Measurements from ENCODE around the gene N4BP3.

The N4BP3 gene

DNA sequence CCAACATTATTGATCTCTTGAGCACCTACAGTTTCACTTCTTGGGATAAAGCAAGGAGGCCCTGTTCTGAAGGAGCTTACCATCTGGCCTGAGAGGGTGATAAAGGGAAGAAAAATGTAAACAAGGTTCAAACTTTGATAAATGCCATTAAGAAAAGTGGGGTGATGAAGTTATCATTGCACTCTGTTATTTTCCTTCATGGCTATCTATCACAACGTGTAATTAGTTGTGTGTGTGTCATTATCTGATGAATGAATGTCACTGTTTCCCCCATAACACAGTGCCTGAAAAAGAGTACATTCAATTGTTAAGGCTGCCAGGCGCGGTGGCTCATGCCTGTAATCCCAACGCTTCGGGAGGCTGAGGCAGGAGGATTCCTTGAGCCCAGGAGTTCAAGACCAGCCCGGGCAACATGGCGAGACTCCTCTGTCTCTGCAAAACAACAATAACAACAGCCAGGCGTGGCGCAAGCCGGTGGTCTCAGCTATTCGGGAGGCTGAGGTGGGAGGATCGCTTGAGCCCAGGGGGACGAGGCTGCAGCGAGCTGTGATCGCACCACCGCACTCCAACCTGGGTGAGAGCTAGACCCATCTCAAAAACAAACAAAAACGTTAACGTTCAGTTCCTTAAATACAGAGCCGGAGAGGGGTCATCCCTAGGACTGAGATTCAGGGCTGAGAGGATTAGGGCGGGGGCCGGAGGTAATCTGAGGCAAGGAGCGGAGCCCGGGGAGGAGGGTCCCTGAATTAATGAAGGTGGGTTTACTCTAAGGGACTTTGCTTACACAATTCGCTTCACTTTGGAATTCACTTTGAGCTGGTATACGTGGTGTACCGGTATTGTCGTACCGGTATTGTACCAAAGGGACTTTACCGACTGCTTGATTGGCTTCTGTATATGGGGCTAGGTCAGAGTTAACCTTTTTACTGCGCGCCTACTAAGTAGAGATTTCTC, 39.4 kb downstream of the N4BP3 start:
- peaks cover 9 to 37% of the 10 kb centered on the region in 2 donors for H3K36me3 ChIP-seq (ENCODE audit: control insufficient read depth in 2 of 2, insufficient read depth in 2 of 2, low read length in 2 of 2)
- H3K9me3 ChIP-seq (ENCODE audit: control insufficient read depth in 2 of 2, low read length in 2 of 2), result no peaks in the 10 kb centered on the region
- peak overlapping the region; percentile 52 to 72 for H3K9ac ChIP-seq (ENCODE audit: low read length in 2 of 2)
- peak overlapping the region; percentile 57 to 84 for H3K4me3 ChIP-seq (ENCODE audit: low read length in 2 of 2)
- H3K27ac ChIP-seq (ENCODE audit: low read length), result peak overlapping the region; percentile 69
- H3K27me3 ChIP-seq (ENCODE audit: control insufficient read depth in 1 of 2, insufficient read depth in 2 of 2, low read length in 2 of 2), result no peaks in the 10 kb centered on the region
- H3K4me1 ChIP-seq (ENCODE audit: control insufficient read depth, insufficient read depth, low read length), result peaks cover 16% of the 10 kb centered on the region

DNA sequence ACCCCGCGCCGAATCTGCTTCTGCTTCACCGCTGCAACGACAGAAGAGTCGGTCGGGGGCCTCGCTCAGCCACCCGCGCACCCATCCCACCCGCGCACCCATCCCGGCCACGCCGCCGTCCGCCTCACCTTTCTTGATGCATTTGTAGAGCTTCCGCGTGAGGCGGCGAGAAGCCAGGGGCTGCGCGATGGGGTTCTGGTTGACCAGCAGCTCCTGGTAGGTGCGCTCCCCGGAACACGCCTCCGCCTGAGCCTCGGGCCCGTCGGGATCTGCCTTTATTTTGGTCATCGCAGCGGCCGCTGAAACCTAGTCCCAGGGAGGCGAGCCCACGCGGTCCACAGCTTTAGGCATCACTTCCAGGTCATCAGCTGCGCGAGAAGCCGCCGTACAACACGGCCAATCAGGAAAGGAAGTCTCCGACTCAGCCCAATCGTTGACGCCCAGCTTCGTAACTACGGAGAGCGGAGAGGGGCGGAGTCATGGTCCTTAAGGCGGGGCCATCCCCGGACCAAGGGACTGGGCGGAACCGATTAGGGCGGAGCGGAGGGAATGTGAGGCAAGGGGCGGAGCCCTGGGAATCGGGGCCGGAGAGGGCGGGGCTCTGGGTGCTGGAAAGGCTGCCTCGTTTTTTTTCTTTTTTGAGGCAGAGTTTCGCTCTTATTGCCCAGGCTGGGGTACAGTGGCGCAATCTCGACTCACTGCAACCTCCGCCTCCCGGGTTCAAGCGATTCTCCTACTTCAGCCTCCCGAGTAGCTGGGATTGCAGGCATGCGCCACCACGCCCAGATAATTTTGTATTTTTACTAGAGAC, 40.4 kb downstream of the N4BP3 start, which contains the start of gene NHP2:
Gene NHP2, minus strand, starts transcription at position 356 of the 811 bp plus-strand sequence. Its CDS starts 68 bp downstream, at position 288.
- Histone ChIP-seq H3K4me3 (ENCODE audit: low read length in 2 of 2) (peak within 1 kb of the TSS; percentile 57 to 84), H3K27me3 (ENCODE audit: control insufficient read depth in 1 of 2, insufficient read depth in 2 of 2, low read length in 2 of 2) (no peaks in the 10 kb centered on the region), H3K9ac (ENCODE audit: low read length in 2 of 2) (peak within 1 kb of the TSS; percentile 52 to 72), H3K9me3 (ENCODE audit: control insufficient read depth in 2 of 2, low read length in 2 of 2) (no peaks in the 10 kb centered on the region), H3K36me3 (ENCODE audit: control insufficient read depth in 2 of 2, insufficient read depth in 2 of 2, low read length in 2 of 2) (peaks cover 0 to 28% of the 10 kb centered on the region in 2 donors), H3K4me1 (ENCODE audit: control insufficient read depth, insufficient read depth, low read length) (peaks cover 16% of the 10 kb centered on the region), H3K27ac (ENCODE audit: low read length) (peak within 1 kb of the TSS; percentile 69)

DNA sequence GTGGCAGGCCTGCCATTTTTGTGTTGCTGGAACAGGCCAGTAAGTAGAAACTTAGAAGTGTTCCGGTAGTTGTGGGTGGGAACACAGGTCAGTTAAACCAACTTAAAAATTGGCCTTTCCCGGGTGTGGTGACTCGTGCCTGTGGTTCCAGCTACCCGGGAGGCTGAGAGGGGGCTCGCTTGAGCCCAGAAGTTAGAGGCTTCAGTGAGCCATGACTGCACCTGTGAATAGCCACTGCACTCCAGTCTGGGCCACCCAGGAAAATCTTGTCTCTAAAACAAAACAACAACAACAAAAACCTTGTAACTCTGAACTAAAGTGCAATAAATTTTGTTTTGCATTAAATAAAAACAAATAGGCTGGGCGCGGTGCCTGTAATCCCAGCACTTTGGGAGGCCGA, 41.7 kb downstream of the N4BP3 start:
- peaks cover 0 to 15% of the 10 kb centered on the region in 2 donors for H3K36me3 ChIP-seq (ENCODE audit: control insufficient read depth in 2 of 2, insufficient read depth in 2 of 2, low read length in 2 of 2)
- H3K9me3 ChIP-seq (ENCODE audit: control insufficient read depth in 2 of 2, low read length in 2 of 2), result no peaks in the 10 kb centered on the region
- no peak overlapping the region for H3K27ac ChIP-seq (ENCODE audit: low read length)
- H3K4me1 ChIP-seq (ENCODE audit: control insufficient read depth, insufficient read depth, low read length), result peaks cover 16% of the 10 kb centered on the region
- H3K27me3 ChIP-seq (ENCODE audit: control insufficient read depth in 1 of 2, insufficient read depth in 2 of 2, low read length in 2 of 2), result no peaks in the 10 kb centered on the region
- H3K9ac ChIP-seq (ENCODE audit: low read length in 2 of 2), result no peak overlapping the region
- no peak overlapping the region for H3K4me3 ChIP-seq (ENCODE audit: low read length in 2 of 2)

DNA sequence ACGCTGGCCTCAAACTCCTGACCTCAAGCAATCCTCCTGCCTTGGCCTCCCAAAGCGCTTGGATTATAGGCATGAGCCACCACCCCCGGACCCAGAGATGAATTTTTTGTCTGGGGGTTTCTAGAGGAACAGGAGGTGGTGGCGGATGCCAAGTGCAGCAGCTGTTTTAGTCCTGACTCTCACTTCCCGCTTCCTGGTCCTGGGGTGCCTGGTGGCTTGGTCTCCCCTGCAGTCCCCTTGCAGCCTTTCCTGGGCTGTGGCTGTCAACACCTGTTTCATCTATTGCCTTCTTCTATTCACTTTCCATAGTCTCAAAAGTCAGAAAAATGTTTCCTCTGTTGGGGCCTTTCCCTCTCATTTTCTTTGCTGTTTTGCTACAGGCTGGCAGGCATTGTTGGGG, 46.8 kb downstream of the N4BP3 start:
- H3K9ac ChIP-seq (ENCODE audit: low read length in 2 of 2), result no peak overlapping the region
- no peaks in the 10 kb centered on the region for H3K36me3 ChIP-seq (ENCODE audit: control insufficient read depth in 2 of 2, insufficient read depth in 2 of 2, low read length in 2 of 2)
- H3K27me3 ChIP-seq (ENCODE audit: control insufficient read depth in 1 of 2, insufficient read depth in 2 of 2, low read length in 2 of 2), result peaks cover 12 to 18% of the 10 kb centered on the region in 2 donors
- no peak overlapping the region for H3K27ac ChIP-seq (ENCODE audit: low read length)
- no peaks in the 10 kb centered on the region for H3K9me3 ChIP-seq (ENCODE audit: control insufficient read depth in 2 of 2, low read length in 2 of 2)
- no peak overlapping the region for H3K4me3 ChIP-seq (ENCODE audit: low read length in 2 of 2)
- peaks cover 5% of the 10 kb centered on the region for H3K4me1 ChIP-seq (ENCODE audit: control insufficient read depth, insufficient read depth, low read length)

DNA sequence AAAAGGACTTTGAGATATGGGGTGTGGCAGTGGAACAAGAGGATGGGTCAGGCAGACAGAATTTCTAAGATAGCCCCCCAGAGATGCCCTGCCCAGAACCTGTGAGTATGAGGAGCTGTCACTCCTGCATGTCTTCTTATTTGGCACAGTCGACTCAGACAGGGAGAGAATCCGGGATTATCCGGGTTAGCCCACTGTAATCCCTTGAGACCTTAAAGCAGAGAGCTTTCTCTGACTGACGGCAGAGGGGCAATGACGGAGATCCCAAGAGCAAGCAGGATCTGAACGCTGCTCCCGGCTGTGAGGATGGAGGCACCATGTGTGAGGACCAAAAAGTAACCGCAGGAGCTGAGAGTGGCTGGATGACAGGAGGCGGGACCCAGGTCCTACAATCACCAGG, 49.1 kb downstream of the N4BP3 start:
- H3K36me3 ChIP-seq (ENCODE audit: control insufficient read depth in 2 of 2, insufficient read depth in 2 of 2, low read length in 2 of 2), result no peaks in the 10 kb centered on the region
- no peak overlapping the region for H3K27ac ChIP-seq (ENCODE audit: low read length)
- peaks cover 23 to 28% of the 10 kb centered on the region in 2 donors for H3K27me3 ChIP-seq (ENCODE audit: control insufficient read depth in 1 of 2, insufficient read depth in 2 of 2, low read length in 2 of 2)
- H3K4me3 ChIP-seq (ENCODE audit: low read length in 2 of 2), result no peak overlapping the region
- H3K9ac ChIP-seq (ENCODE audit: low read length in 2 of 2), result no peak overlapping the region
- no peaks in the 10 kb centered on the region for H3K9me3 ChIP-seq (ENCODE audit: control insufficient read depth in 2 of 2, low read length in 2 of 2)
- peaks cover 5% of the 10 kb centered on the region for H3K4me1 ChIP-seq (ENCODE audit: control insufficient read depth, insufficient read depth, low read length)

DNA sequence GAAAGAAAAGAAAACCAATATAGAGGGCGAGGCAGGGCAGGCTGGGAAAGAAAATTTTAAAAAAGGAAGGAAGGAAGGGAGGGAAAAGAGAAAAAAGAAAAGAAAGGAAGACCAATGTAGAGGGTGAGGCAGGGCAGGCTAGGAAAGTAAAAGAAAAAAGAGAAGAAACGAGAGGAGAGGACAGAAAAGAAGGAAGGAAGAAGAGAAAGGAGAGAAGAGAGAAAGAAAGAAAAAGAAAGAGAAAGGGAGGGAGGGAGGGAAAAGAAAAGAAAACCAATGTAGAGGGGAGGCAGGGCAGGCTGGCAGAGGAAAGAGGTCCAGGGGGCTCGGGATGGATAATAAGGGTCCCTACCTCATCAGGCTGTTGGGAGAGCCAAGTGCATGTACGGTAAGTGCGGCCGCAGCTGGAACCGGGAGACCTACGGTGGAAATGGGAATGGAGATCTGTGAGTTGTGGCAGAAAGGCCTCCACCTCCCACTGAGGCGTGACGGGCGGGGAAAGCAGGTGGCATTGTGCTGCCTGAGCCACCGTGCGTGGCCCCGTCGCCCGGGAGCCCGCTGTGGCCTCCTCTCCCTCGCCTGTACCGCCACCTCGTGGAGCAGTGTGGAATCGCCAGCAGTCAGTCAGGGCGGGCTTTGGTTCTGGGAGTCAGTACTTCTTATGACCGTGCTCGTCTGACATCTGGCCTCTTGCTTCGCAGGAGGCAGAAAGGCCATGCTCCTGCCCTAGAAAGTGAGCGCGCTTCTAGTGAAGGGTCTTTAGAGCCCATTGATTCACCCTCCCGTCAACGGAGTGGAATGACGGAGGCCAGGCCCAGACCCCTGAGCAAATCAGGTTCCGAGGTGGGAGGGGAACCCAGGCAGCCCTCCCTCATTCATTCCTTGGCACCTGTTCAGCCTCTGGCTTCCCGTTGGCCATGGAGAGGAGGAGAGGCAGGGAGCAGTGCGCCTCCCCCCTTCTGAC, 50.7 kb downstream of the N4BP3 start:
- H3K9ac ChIP-seq (ENCODE audit: low read length in 2 of 2), result peak overlapping the region in 1 of 2 donors; percentile 29
- peaks cover 23 to 28% of the 10 kb centered on the region in 2 donors for H3K27me3 ChIP-seq (ENCODE audit: control insufficient read depth in 1 of 2, insufficient read depth in 2 of 2, low read length in 2 of 2)
- H3K4me3 ChIP-seq (ENCODE audit: low read length in 2 of 2), result peak overlapping the region; percentile 12 to 69
- no peaks in the 10 kb centered on the region for H3K36me3 ChIP-seq (ENCODE audit: control insufficient read depth in 2 of 2, insufficient read depth in 2 of 2, low read length in 2 of 2)
- H3K4me1 ChIP-seq (ENCODE audit: control insufficient read depth, insufficient read depth, low read length), result peaks cover 5% of the 10 kb centered on the region
- H3K27ac ChIP-seq (ENCODE audit: low read length), result no peak overlapping the region
- no peaks in the 10 kb centered on the region for H3K9me3 ChIP-seq (ENCODE audit: control insufficient read depth in 2 of 2, low read length in 2 of 2)

DNA sequence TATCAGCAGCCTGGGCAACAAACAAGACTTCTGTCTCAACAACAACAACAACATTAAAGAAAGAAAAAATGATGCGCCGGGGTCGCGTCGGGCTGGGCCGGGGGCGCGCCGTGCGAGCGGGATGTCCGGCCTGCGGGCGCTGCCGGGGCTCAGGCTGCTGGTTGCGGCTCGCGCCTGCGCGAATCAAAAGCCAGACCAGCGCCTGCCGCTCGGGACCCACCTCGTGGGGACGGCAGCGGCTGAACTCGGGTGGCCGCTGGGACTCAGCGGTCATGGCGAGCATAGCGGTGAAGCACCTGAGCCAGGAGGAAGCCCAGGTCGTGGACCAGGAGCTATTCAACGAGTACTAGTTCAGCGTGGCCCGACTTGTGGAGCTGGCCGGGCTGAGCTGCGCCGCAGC, 52.2 kb downstream of the N4BP3 start:
- Histone ChIP-seq H3K4me1 (ENCODE audit: control insufficient read depth, insufficient read depth, low read length) (peaks cover 5% of the 10 kb centered on the region), H3K4me3 (ENCODE audit: low read length in 2 of 2) (no peak overlapping the region), H3K9ac (ENCODE audit: low read length in 2 of 2) (no peak overlapping the region), H3K9me3 (ENCODE audit: control insufficient read depth in 2 of 2, low read length in 2 of 2) (no peaks in the 10 kb centered on the region), H3K36me3 (ENCODE audit: control insufficient read depth in 2 of 2, insufficient read depth in 2 of 2, low read length in 2 of 2) (no peaks in the 10 kb centered on the region), H3K27me3 (ENCODE audit: control insufficient read depth in 1 of 2, insufficient read depth in 2 of 2, low read length in 2 of 2) (peaks cover 23 to 28% of the 10 kb centered on the region in 2 donors), H3K27ac (ENCODE audit: low read length) (no peak overlapping the region)

DNA sequence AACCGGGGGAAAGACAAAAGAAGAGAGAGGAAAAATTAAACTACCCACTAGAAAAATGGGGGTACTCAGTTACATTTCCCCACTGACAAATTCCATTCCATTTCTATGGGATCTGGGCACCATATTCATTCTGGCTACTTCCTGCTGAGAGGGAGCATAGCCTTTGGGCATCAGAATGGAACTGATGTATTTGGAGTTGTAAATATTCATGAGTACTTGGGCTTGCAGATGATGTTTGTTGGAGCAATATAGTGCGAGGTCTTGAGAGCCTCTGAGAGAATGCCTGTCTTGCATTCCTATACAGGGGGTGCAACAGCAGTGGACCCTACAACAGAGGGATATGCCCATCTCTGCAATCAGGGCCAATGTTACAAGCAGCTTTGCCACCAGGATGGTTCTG, 57.1 kb downstream of the N4BP3 start:
- no peaks in the 10 kb centered on the region for H3K4me1 ChIP-seq (ENCODE audit: control insufficient read depth, insufficient read depth, low read length)
- H3K9me3 ChIP-seq (ENCODE audit: control insufficient read depth in 2 of 2, low read length in 2 of 2), result no peaks in the 10 kb centered on the region
- H3K36me3 ChIP-seq (ENCODE audit: control insufficient read depth in 2 of 2, insufficient read depth in 2 of 2, low read length in 2 of 2), result no peaks in the 10 kb centered on the region
- H3K27ac ChIP-seq (ENCODE audit: low read length), result no peak overlapping the region
- peaks cover 7 to 9% of the 10 kb centered on the region in 2 donors for H3K27me3 ChIP-seq (ENCODE audit: control insufficient read depth in 1 of 2, insufficient read depth in 2 of 2, low read length in 2 of 2)
- H3K9ac ChIP-seq (ENCODE audit: low read length in 2 of 2), result no peak overlapping the region
- no peak overlapping the region for H3K4me3 ChIP-seq (ENCODE audit: low read length in 2 of 2)

DNA sequence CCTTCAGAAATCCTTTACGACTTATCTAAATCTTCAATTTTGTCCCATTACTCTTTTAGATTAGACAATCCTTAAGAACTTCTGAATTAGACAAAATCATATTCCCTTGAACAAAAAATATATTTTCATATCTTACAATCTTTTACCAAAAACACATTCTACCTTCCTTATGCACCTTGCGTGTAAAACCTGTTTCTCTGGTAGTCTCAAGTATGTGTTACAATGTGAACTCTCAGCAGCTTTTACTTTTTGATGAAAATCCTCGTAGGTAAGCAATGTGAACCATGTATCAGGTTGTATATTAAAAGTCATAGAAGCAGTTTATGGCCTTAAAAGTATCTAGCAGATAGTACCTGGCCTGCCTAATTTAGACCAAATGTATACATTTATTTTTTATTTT, 61.1 kb downstream of the N4BP3 start:
- Histone ChIP-seq H3K9ac (ENCODE audit: low read length in 2 of 2) (no peak overlapping the region), H3K27me3 (ENCODE audit: control insufficient read depth in 1 of 2, insufficient read depth in 2 of 2, low read length in 2 of 2) (no peaks in the 10 kb centered on the region), H3K4me3 (ENCODE audit: low read length in 2 of 2) (no peak overlapping the region), H3K36me3 (ENCODE audit: control insufficient read depth in 2 of 2, insufficient read depth in 2 of 2, low read length in 2 of 2) (no peaks in the 10 kb centered on the region), H3K9me3 (ENCODE audit: control insufficient read depth in 2 of 2, low read length in 2 of 2) (peaks cover 0 to 1% of the 10 kb centered on the region in 2 donors), H3K4me1 (ENCODE audit: control insufficient read depth, insufficient read depth, low read length) (no peaks in the 10 kb centered on the region), H3K27ac (ENCODE audit: low read length) (no peak overlapping the region)

Measured in stomach smooth muscle (tissue), 2 donors.